ENCODE measurements around the gene DHX36. TPM values are rescaled to one million over a fixed set of nuclear protein-coding genes. Genes with fewer than 3 reads are reported as not detected.

Gene DHX36
- total RNA-seq, 1 experiment from 2014 or later, result 31.9 TPM

DNA sequence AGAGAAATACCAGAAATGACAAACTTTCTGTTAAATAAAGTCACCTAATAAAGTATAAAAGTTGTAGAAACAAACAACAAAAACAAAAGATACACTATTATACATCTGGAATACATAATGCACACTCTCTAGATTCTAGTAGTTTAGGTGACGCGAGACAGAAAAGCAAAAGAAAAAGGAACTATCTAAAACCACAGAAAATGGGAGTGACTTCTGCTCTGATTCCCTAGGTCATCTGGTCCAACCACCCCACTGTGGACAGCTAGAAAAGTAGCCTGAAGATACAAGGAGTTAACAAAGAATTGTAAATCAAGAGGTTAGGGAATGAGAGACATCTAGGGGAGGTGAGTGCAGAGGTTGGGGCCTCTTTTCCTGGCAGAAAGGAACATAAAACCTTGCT is 39.1 kb downstream of the DHX36 start:
- no peak for DNase-seq (ENCODE audit: low read depth)

DNA sequence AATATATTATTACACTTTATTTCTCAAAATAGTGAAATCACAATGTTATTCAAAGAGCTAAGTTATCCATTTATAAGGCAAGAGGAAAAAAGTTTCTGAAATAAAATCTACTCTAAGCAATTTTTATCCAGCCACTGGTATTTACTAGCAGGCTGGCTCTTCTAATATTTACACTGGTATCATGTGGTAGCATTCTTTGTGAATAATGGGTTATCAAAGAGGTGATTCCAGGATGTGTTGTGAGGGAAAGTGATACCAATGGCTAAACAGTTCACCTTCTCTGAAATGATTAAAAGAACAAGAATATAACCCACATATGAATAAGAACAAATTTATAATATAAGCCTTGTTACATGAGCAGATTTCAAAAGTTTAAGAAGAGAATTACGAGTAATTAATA is 44.1 kb downstream of the DHX36 start:
- no peak for DNase-seq (ENCODE audit: low read depth)

DNA sequence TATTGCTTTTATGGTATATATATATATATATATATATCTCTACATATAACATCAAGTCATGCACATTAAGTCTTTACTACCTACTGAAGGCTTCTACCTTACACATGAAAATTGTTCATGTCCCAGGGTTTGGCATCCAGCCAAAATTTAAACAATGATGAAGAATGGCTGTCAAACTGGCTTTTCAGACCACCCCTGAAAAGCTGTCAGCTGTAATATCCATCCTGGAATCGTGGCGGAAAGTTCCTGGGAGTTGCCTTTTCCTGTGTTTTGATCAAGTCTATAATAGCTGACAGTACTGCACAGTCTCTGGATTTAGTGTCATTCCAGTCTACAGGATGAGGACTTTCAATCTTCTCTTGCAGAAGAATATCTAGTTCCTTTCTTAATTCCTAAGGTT is 48.3 kb downstream of the DHX36 start:
- no peak for DNase-seq (ENCODE audit: low read depth)

DNA sequence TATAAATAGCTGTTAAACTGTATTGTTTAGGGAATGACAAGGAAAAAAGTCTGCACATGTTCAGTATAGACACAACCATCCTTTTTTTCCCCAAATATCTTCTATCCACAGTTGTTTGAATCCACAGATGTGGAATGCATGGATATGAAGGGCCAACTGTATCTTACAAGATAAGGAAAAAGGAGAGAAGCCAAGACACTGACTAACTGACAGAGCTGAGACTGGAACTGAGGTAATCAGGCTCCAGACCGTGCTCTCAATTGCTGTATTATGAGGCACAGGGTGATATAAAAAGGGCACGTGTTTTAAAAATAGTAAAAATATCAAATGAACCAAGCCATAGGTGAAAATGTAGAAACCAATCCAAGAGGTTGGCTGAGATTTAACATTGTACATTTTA is 49.0 kb downstream of the DHX36 start:
- no peak for DNase-seq (ENCODE audit: low read depth)

DNA sequence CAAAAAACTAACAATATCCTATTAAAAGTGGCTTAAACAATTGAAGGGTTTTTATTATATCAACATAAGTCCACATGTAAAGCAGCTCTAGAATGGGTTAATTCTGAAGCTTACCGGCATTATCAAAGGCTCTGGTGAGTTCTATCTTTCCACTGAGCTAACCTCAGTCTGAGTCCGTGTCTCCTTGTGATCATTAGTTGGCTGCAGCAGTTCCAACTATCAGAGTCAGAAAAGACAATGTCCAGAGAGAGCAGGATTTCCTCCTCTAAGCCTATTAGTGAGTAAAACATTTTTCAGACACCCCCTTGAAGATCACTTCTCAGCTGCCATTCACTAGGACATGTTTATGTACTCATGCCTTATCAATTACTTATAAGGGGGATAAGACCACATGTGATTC is 49.9 kb downstream of the DHX36 start:
- no peak for DNase-seq (ENCODE audit: low read depth)

DNA sequence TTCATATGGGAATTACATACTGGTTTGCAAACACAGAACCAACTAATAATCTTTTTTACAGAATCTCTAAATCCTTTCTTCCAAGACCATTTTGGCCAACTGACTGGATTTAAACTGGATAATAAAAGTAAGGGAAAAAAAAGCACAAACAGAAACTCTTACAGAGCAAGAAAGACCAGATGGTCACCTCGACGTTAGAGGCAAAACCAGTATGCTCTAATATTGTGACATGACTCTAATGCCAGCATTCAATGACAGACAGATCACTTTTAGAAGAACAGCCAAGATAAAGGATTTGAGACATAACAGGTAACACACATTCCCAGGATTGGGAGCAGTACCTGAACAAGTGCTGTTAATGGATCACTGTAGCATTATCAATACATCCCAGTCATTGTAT is 50.9 kb downstream of the DHX36 start:
- DNase-seq (ENCODE audit: low read depth), result no peak

DNA sequence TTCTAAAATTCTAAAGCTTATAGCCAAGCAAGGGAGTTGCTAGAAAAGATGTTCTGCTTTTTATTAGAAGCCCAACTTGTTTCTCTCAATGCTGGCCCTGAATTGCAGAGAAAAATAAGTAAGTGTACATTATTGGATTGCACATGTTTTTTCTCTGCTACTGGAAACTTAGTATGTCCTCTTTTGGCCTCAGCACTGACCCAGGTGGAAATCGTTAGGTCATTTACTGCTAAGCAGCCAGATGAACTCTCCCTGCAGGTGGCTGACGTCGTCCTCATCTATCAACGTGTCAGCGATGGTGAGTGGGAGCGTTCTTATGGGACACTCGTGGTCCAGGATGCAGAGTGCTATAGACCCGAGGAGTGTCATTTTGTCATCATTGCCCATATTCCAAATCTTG is 69.8 kb downstream of the DHX36 start:
- no peak for DNase-seq (ENCODE audit: low read depth)

DNA sequence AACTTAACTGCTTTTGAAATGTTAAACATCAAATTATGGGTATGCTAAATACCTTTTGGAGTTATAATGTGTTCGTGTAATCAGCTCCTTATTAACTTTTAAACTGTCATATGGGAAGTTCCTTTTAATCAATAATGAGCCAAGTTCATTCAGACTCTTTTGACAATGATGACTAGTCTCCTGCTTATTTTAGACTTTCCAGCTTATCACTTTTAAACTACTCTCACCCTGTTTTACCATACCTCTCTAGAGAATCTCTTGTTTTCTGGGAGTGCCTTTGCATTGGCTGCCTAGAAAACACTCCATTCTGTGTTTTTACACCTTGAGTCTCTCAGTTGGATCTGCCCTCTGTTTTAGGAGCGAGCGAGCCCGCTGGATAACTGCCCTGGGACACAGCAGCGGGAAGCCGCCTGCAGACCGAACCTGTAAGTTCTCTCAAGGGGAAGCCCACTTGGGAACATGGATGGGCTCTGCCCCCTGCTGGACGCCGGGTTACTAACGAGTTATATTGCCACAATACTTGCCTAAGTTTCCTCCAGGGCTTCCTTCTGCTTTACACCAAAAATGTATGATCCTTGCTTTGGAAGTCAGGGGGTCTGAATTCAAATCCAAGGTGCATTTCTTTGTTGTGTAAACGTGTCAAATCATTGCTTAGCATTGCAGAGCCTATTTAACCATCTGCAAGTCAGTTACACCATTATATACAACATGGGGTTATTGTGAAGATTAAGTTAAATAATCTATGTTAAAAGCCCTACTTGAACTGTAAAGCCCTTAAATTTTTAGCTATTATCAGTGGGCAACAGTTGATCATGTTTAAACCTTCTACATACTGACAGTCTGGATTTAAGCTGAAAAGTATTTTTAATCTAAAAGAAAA is 71.3 kb downstream of the DHX36 start:
- DNase-seq (ENCODE audit: low read depth), result peak; percentile 76

DNA sequence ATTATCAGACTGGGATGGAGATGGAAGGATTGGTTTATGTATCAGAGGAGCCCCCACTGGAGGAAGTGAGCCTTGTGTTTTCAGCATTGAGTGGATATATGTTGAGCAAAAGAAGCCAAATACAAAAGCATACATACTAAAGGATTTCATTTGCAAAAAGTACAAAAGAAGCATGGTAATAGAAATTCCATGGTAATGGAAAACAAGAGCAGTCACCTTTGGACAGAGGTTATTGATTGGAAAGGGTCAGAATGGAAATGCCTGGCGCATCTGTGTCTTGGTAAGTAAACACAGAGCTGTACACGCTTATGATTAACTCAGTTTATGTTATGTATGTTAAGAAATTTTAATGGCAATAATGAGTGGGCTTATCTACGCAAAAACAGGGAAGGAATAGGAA is 72.7 kb downstream of the DHX36 start:
- no peak for DNase-seq (ENCODE audit: low read depth)

DNA sequence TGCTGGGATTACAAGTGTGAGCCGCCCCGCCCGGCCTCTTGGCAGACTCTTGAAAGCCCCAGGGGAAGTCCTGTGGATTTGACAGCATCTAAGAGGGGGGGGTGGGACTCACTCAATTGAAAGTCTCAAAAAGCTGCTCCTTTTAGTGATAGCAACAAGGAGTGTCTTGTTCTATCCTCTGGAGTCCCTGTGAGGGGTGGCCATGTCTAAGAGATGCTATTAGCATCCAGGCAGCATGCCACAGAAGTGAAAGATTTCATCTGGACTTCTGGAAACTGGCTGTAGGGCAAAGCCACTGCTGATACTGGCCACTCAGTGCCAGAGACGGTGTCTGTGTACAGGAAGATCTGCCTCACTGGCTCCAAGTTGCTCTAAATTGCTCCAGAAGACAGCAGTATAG is 74.0 kb downstream of the DHX36 start:
- DNase-seq (ENCODE audit: low read depth), result no peak

DNA sequence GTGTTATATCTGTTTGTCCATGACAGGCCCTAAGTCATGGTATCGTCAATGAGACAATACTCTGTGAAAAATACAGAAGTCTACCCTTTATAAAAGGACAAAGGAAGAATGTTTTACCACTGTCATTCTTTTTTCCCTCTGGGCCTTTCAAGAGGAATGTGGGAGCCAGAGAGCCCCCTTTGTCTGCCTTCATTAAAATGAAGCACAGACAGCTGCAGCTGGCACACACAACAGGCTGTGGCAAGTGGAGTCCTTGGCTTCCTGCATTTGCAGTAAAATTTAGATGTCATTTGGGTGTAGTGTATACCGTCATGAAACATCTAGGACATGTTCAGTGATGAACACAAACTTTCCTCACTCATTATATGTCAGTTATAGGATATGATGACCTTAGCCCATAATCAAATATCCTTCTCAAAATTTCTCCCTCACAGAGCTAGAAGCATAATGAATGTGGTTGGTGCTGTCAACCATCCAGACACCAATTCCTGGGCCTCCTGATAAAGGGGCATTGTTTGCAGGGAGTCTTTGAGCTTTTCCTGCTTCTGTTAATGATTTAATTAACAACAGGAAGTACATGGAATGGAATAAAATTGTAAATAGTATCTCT is 76.4 kb downstream of the DHX36 start:
- no peak for DNase-seq (ENCODE audit: low read depth)

DNA sequence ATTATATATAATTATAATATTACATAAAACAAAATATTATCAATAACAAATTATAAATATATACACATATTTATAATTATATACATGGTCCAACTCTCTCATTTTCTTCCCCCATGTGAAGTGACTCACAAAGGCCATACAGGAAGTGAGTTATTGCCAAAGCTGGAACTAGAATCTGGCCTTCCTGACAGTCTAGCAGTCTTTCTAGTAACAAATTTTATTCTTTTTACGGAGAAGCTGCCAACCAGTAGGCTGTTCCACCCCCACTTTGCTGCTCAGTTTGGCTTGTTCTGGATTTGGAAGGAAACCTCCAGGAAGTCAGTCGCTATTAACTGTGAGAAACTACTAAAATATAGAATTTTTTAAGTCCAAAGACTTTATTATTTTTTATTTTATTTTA is 79.6 kb downstream of the DHX36 start:
- peak; percentile 37 for DNase-seq (ENCODE audit: low read depth)

DNA sequence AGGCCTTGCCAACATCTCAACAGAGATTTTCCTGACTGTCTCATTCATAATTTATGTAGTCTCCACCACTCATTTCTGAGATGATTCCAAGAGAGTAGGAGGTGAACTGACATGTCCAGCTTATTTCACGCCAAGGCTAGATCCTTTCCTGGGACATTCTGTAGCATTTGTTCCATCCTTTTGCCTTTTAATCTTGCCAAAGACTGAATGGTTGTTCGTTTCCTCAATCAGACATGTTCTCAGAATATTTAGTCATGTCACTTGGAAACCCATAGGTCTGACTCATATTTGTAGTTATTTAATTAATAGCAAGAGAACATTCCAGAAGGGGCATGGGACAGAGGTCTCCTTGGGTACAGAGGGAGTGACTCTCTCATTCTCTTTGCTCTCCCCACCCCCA is 80.9 kb downstream of the DHX36 start:
- DNase-seq (ENCODE audit: low read depth), result peak; percentile 70

DNA sequence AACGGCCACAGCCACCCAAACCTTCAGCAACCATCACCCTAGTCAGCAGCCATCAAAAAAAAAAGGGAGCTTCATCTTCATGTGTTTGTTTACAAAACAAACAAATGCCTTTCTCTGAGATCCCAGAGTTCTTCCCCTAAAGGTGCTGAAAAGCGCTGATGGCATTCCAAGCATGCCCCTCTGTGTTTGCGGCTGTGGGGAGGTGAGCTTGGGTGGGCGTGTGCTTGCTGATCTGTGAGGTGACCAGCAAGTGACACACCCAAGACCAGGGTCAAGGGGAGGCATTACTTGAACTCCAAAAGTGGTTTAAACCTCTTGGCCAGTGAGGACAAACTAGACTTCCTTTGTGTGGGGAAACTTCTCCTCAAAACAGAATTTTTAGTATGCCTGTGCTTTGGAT is 81.5 kb downstream of the DHX36 start:
- DNase-seq (ENCODE audit: low read depth), result peak; percentile 1

DNA sequence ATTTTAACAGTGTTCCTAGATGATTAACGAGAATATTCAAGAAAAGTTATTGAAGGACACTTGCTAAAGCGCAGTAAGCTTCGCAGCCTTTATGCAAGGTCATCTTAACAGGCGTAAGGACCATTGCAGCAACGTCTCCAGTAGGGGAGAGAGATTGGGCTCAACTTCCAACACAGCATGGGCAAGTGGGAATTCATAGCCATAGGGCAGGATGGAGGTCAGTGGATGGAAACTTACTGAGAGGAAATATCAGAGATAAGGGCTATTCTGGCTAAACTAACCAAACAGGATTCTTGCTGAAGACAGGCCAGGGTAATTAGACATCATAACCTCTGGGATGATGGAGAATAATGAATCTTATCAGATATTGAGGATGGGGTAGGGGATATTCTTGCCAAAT is 82.8 kb downstream of the DHX36 start:
- DNase-seq (ENCODE audit: low read depth), result no peak

DNA sequence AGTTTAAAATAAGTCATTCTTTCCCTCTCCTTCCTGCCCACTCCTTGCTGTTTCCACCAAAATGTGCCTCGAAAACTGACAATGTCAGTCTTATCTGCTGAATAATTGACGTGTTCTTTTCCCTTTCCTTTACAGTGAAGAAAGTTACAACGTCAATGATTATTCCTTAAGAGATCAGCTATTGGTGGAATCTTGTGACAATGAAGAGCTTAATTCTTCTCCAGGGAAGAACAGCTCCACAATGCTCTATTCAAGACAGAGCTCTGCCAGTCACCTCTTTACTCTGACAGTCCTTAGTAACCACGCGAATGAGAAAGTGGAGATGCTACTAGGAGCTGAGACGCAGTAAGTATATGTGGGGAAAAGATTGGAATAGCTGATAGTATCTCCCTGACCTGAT is 84.1 kb downstream of the DHX36 start:
- no peak for DNase-seq (ENCODE audit: low read depth)

DNA sequence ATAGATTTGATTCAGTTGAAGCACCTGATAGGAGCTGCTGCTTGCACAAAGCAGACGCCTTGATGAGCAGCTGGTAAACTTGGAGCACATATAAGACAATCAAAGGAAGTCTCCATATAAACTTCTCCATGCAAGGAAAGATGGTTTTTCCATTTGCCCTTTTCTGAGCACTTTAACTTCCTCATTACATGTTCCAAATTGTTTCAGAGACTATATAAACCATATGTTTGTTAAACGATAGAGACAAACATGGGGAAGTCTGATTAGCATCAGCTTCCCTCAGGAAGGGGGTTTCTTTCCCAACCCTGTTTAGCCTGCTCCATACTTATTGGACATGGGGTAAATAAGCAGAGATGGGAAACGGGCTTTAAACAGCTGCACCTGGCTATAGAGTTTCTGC is 88.0 kb downstream of the DHX36 start:
- no peak for DNase-seq (ENCODE audit: low read depth)

DNA sequence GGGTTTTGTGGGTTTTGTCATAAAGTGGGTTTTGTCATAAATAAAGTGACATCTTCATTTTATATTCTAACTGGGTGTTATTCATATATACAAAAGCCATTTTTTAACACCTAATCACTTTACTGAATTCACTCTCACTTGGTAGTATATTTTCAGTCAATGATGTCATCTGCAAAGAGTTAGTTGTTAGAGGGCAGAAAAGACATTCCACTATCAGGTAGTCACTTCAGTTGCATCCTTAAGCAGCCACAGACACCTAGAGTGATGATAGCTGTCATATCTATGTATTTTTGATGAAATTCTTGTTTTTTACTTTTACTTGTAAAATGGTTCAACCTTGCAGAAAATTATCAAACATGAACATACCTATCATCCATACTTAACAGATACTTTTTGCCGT is 89.0 kb downstream of the DHX36 start:
- DNase-seq (ENCODE audit: low read depth), result peak; percentile 12

DNA sequence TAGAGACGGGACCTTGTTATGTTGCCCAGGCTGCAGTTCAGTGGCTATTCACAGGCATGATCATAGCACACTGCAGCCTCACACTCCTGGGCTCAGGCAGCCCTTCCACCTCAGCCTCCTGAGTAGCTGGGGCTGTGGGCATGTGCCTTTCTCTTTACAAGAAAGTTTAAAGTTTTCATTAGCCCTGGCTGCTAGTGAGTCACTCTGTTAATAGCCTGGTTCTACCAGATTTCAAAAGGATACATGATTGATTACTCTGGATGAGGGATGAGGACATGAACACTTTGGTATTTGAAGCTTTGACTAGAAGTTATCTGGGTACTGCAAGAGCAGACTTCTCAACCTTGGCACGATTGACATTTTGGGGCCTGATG is 95.1 kb downstream of the DHX36 start:
- DNase-seq (ENCODE audit: low read depth), result no peak

DNA sequence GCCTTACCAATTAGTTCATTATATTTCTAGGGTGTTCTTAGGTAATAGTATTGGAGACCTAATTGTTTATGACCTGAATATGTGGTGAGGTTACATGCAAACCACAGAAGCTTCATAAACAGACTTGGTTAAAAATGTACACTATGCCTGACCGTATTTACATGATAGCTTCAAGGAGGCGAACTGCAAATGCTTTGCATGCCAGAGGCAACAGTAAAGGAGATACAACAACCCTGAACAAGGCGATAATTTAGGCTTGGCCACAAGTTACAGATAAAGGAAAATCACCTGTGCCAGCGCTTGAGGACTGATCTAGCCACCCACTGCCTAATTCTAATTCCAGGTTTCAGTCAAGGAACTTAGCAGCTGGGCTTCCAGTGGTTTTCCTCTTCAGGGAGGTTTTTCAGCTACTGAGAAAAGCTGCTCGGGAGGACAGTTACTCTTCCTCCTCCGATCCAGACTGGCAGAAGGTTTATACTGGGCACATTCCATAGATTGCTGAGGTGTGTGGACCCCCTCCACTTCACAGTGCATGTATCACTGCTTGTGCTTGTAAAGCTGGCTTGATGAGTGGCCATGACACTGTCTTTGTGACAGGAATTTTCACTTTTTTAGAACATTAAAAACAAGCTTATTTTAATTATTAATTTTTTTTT is 95.6 kb downstream of the DHX36 start:
- no peak for DNase-seq (ENCODE audit: low read depth)

DNA sequence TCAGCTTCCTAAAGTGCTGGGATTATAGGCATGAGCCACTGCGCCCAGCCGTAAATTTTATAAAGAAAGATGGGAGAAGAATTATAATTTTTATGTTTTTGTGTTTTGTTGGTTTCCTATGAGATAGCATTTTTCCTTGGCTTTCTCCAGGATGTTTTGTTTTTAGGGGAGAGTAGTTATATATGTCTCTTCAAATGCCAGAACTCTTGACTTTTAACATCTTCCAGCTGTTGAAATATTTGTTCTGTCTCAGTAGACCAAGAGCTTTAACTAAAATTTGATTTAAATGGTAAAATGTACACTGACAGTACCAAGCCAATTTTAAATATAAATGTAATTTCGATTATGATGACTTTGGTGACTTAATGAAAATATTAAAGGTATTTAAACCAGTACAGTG is 96.8 kb downstream of the DHX36 start:
- no peak for DNase-seq (ENCODE audit: low read depth)

DNA sequence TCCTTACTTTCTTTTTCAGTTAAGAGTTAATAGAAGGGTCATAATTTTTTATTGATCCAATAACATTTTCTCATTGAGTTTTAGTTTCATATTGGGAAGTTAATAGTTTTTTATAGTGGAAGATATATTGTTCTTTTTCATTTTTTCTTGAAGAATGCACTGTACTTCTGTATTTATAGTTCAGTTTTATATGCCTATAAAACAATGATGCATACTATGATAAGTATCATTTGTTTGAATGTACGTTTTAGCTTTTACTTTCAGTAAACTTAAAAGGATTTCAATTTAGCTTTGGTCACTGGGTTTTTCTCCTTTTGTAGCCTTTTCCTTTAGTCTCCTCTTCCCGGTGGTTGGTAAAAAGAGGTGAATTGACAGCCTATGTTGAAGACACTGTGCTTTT is 98.8 kb downstream of the DHX36 start:
- no peak for DNase-seq (ENCODE audit: low read depth)

DNA sequence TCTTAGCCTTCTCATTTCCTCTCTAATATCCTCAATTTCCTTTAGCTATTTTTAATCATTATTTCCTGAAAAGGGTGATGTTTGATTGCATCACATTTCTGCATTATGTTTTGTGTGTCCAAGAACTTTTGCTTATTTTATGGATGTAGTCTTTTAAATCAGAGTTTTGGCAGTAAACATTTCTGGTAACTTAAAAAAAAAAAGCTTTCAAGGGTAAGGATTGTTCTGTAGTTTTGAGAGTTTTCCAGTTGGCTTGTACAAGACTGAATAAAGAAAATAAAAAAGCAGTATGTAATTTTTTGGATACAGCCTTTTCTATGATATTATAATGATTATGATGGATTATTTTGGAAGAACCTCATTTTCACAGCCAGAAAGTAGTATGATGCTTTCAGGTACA is 99.4 kb downstream of the DHX36 start:
- DNase-seq (ENCODE audit: low read depth), result no peak
